GM06990 (cell line): ENCODE data around the gene ABHD16A.
A peak's percentile ranks its signal among the peaks of the same experiment; 100 is the strongest.

ENCODE experiments used
- DNase-seq: peaks from one replicate; pipeline ENCODE4 v3.0.0-alpha.2; 2011; ENCODE audit not compliant: insufficient read length; ENCODE audit errors: extremely low read depth
- H3K27me3 ChIP-seq: replicated peaks from 2 replicates; pipeline ENCODE4 v1.6.0; 2011; ENCODE audit warnings: low read length; ENCODE audit not compliant: control insufficient read depth, insufficient read depth
- H3K36me3 ChIP-seq: 2 replicates; pipeline ENCODE4 v1.5.1; 2011; ENCODE audit warnings: low read length; ENCODE audit not compliant: control insufficient read depth, insufficient read depth
- H3K4me3 ChIP-seq: replicated peaks from 2 replicates; pipeline ENCODE4 v1.5.1; 2011; ENCODE audit warnings: low read depth, mild to moderate bottlenecking, control low read depth, low read length
- TF ChIP-seq, protein P1 (sequence below): IDR thresholded peaks from 2 replicates; pipeline ENCODE4 v1.5.1; 2011; ENCODE audit warnings: low read length, control low read depth, mild to moderate bottlenecking, inconsistent platforms; ENCODE audit not compliant: insufficient read depth, poor library complexity, severe bottlenecking

The ABHD16A gene

DNA sequence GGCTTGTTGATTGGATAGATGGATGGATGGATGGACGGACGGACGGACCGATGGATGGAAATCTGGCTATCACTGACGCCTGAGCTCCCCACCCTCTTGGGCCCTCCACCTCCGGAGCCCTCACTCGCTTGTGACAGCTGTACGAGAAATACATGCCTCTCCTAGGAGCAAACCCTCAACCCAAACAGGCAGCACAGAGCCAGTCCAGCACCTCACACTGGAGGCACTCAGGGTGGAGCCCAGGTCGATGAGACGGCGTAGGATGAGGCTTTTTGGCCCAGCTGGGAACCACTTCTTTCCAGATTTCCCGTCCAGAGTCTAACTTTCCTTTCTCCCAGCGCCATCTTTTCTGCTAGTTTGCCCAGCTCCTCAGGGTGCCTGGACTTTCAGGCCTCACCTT is 19.5 kb downstream of the ABHD16A start:
- Histone ChIP-seq H3K4me3 (no peak overlapping the region), H3K27me3 (no peaks in the 10 kb centered on the region), H3K36me3 (peaks cover 14% of the 10 kb centered on the region)
- TF ChIP-seq, protein P1, sequence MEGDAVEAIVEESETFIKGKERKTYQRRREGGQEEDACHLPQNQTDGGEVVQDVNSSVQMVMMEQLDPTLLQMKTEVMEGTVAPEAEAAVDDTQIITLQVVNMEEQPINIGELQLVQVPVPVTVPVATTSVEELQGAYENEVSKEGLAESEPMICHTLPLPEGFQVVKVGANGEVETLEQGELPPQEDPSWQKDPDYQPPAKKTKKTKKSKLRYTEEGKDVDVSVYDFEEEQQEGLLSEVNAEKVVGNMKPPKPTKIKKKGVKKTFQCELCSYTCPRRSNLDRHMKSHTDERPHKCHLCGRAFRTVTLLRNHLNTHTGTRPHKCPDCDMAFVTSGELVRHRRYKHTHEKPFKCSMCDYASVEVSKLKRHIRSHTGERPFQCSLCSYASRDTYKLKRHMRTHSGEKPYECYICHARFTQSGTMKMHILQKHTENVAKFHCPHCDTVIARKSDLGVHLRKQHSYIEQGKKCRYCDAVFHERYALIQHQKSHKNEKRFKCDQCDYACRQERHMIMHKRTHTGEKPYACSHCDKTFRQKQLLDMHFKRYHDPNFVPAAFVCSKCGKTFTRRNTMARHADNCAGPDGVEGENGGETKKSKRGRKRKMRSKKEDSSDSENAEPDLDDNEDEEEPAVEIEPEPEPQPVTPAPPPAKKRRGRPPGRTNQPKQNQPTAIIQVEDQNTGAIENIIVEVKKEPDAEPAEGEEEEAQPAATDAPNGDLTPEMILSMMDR = no peak
- DNase-seq = no peak

DNA sequence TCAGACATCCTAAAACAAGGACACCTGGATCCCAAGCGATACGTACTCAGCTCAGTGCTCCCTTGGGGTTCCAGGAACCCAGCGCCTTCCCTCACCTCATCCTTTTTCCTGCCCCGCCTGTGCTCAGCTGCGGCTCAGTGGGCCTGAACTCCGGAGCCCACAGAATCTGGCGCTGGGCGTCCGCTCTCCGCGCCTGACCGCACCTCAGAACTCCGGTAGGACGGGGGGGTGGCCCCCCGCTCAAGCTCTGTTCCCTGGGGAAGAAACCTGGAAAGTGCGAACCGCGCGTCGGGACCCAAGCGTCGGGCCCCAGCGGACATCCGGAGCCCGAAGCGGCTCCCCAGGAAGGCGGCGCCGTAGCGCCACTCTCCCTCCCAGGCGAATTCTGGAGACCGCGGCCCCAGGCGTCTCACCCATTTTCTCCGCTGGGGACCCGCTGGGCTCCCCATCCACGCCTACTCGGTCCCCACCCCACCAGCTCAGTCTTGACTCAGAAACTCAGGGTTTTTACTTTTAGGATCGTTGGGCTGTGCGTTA is 21.9 kb downstream of the ABHD16A start:
- no peaks in the 10 kb centered on the region for H3K27me3 ChIP-seq
- TF ChIP-seq, protein P1 = peak; percentile 41
- H3K4me3 ChIP-seq = peak overlapping the region; percentile 61
- H3K36me3 ChIP-seq = peaks cover 3% of the 10 kb centered on the region
- DNase-seq = peak; percentile 48

DNA sequence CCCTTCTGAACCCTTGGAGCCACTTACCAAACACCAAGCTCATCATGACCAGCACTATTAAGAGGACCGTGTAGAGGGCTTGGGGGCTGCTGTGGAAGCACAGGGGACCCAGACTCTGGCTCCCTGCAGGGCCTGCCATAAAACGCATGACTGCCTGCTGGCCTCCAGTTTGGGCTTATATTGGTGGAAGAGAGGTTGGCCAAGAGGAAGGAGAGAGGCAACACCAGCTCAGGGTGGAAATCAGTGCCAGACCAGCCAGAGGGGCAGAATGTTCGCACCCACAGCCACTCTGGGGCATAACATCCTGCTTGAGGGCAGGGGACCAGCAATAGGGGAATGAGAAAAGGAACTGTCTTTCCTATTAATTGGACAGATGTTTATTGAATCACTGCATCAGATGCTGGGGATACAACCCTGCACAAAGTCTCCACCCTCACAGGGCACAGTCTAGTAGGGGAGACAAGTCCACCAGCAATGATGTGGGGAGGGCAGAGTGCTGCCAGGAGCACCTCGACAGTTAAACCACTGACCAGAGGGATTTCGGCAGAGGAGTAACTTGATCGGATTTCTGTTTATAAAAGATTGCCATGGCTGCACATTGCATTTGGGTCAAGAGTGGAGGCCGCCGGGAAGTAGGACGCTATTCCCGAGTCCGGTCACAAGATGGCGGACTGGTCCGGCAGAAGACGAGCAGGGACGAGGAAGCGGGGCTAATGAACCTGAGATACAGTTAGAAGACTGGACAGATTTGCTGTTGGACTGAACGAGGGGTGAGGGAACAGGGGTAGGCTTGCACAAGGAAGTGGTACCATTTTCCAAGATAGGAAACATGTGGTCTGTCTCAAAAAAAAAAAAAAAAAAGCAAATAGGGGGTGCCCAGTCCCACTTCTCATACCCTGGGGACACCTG is 22.6 kb downstream of the ABHD16A start, which contains the start of gene LY6G5C:
Gene LY6G5C (minus strand): TSS at position 842 of the 909 bp plus-strand sequence. CDS start 694 bp downstream, at position 148.
- H3K4me3 ChIP-seq = peak within 1 kb of the TSS; percentile 61
- peak; percentile 61 for DNase-seq

DNA sequence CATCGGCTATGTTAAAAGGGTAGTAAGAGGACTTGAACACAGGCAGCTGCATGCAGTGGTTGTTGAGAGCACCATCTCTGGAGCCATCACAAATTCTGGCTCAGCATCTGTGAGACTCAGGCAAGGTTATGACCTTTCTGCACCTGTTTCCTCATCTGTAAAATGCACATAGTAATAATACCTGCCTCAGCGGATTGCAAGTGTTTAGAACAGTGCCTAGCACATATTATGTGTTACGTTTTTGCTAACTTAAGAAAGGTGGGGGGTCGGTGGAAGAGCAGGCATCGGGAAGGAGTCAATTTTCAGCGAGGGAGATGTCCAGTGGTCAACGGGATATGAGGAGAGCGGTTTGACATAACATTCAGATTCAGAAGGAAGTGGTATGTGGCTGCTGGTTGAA is 25.2 kb downstream of the ABHD16A start:
- Histone ChIP-seq H3K27me3 (no peaks in the 10 kb centered on the region), H3K36me3 (peaks cover 2% of the 10 kb centered on the region; the same call in 1 of the 2 replicates), H3K4me3 (no peak overlapping the region)
- DNase-seq = no peak
- TF ChIP-seq, protein P1 = no peak

More for the DNA sequence above, 22.6 kb downstream of the ABHD16A start, which contains the start of gene LY6G5C:
- TF ChIP-seq, protein P1 = peak; percentile 74
- peaks cover 1% of the 10 kb centered on the region for H3K36me3 ChIP-seq
- no peaks in the 10 kb centered on the region for H3K27me3 ChIP-seq

DNA sequence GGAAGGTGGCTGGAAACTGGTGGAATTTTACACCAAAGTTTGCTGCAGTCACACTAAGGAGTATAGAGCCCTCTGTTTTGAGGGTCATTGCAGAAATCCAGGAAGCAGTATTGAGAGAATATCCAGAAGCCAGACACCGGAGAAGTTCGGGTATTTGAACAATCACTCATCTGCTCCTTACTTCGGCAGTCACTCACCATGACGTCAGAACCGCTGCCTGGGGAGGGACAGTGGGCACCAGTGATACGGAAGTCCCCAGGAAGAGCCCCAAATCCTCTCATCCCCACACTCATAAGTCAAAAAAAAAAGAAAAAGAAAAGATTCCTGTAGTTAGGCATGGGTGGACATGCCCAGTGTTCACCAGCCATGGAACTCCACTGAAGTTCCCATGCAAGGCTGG is 26.2 kb downstream of the ABHD16A start:
- Histone ChIP-seq H3K4me3 (no peak overlapping the region), H3K36me3 (peaks cover 5% of the 10 kb centered on the region), H3K27me3 (no peaks in the 10 kb centered on the region)
- TF ChIP-seq, protein P1 = no peak
- no peak for DNase-seq
